ENCODE data around the gene HPGD. TPM values are rescaled to one million over a fixed set of nuclear protein-coding genes. Genes with fewer than 3 reads are reported as not detected.

Gene HPGD
- total and polyA plus RNA-seq, 2 of the 4 experiments (the other 2 are of a cell fraction), result not detected

GRCh38 chr4:174544496-174544895 lies 22.2 kb upstream of the HPGD start:
- Histone ChIP-seq H3K14ac (replicated peaks; ENCODE audit: low read depth, low read length) (no peak overlapping the region), H3K36me3 (ENCODE audit: control insufficient read depth, insufficient read depth, low read length) (no peaks in the 10 kb centered on the region), H4K5ac (ENCODE audit: low read depth, low read length) (no peak overlapping the region), H3K4me2 (ENCODE audit: low read depth, low read length) (no peak overlapping the region), H4K91ac (ENCODE audit: insufficient read depth, low read depth, low read length) (no peak overlapping the region), H3K27ac (ENCODE audit: insufficient read depth, low read length) (no peak overlapping the region), H3K27me3 (ENCODE audit: control insufficient read depth, insufficient read depth, low read length) (no peaks in the 10 kb centered on the region), H4K8ac (ENCODE audit: low read depth in 2 of 2, low read length in 2 of 2) (no peak overlapping the region), H3K79me1 (ENCODE audit: low read depth in 1 of 2, low read length in 2 of 2) (no peaks in the 10 kb centered on the region), H3K9me3 (ENCODE audit: control insufficient read depth, insufficient read depth, low read length) (peaks cover 5% of the 10 kb centered on the region), H3K4me3 (ENCODE audit: insufficient read depth, low read depth, low read length) (no peak overlapping the region), H2BK120ac (ENCODE audit: low read depth, low read length) (no peak overlapping the region), H4K20me1 (ENCODE audit: insufficient read depth, low read length) (no peaks in the 10 kb centered on the region), H3K4me1 (ENCODE audit: control insufficient read depth, insufficient read depth, low read length) (no peaks in the 10 kb centered on the region), H3K23ac (ENCODE audit: low read depth, low read length) (no peak overlapping the region), H3K56ac (ENCODE audit: extremely low read depth, insufficient read depth, low read length) (no peak overlapping the region), H3K9me1 (ENCODE audit: insufficient read depth, low read length) (no peaks in the 10 kb centered on the region), H3K9ac (ENCODE audit: low read depth, low read length) (no peak overlapping the region), H2AK9ac (replicated peaks; ENCODE audit: low read depth, low read length, poor library complexity) (no peak overlapping the region), H2BK20ac (ENCODE audit: low read depth, low read length) (no peak overlapping the region), H2AK5ac (ENCODE audit: low read depth, low read length) (no peak overlapping the region), H2BK15ac (ENCODE audit: low read depth, low read length) (no peak overlapping the region), H3K18ac (ENCODE audit: low read depth, low read length) (no peak overlapping the region), H2BK5ac (ENCODE audit: low read depth, low read length, poor library complexity, severe bottlenecking) (no peak overlapping the region), H2AFZ (replicated peaks; ENCODE audit: low read length, poor library complexity) (no peak overlapping the region), H3K4ac (ENCODE audit: low read depth, low read length) (no peak overlapping the region)
- no TSS peak for BruUV-seq (replicated peaks)
- TF ChIP-seq, protein P1, sequence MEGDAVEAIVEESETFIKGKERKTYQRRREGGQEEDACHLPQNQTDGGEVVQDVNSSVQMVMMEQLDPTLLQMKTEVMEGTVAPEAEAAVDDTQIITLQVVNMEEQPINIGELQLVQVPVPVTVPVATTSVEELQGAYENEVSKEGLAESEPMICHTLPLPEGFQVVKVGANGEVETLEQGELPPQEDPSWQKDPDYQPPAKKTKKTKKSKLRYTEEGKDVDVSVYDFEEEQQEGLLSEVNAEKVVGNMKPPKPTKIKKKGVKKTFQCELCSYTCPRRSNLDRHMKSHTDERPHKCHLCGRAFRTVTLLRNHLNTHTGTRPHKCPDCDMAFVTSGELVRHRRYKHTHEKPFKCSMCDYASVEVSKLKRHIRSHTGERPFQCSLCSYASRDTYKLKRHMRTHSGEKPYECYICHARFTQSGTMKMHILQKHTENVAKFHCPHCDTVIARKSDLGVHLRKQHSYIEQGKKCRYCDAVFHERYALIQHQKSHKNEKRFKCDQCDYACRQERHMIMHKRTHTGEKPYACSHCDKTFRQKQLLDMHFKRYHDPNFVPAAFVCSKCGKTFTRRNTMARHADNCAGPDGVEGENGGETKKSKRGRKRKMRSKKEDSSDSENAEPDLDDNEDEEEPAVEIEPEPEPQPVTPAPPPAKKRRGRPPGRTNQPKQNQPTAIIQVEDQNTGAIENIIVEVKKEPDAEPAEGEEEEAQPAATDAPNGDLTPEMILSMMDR (conservative IDR thresholded peaks at IDR 0.05; ENCODE audit: low read depth, low read length), result no peak
- TF ChIP-seq CEBPB (IDR thresholded peaks at IDR 0.05; ENCODE audit: low read depth, low read length) (no peak), RAD21 (IDR thresholded peaks at IDR 0.05; ENCODE audit: low read length) (no peak), SMC3 (IDR thresholded peaks at IDR 0.05; ENCODE audit: low read depth, low read length) (no peak), CHD1 (IDR thresholded peaks at IDR 0.05; ENCODE audit: low read depth, low read length) (no peak), MXI1 (IDR thresholded peaks at IDR 0.05; ENCODE audit: borderline replicate concordance, low read depth, low read length) (no peak), RCOR1 (IDR thresholded peaks at IDR 0.05; ENCODE audit: insufficient replicate concordance, low read length) (no peak), USF2 (IDR thresholded peaks at IDR 0.05; ENCODE audit: low read depth, low read length) (no peak), NFE2L2 (IDR thresholded peaks at IDR 0.05; ENCODE audit: low read depth, low read length) (no peak), POLR2A (IDR thresholded peaks at IDR 0.05; ENCODE audit: low read depth, low read length) (no peak), MAZ (IDR thresholded peaks at IDR 0.05; ENCODE audit: borderline replicate concordance, low read depth, low read length) (no peak), MAFK (IDR thresholded peaks at IDR 0.05; ENCODE audit: low read depth, low read length) (no peak), FOS (IDR thresholded peaks at IDR 0.05; ENCODE audit: low read depth, low read length) (no peak), RFX5 (IDR thresholded peaks at IDR 0.05; ENCODE audit: low read depth, low read length) (no peak), BHLHE40 (IDR thresholded peaks at IDR 0.05; ENCODE audit: low read depth, low read length) (no peak)
- TF ChIP-seq, protein P2, sequence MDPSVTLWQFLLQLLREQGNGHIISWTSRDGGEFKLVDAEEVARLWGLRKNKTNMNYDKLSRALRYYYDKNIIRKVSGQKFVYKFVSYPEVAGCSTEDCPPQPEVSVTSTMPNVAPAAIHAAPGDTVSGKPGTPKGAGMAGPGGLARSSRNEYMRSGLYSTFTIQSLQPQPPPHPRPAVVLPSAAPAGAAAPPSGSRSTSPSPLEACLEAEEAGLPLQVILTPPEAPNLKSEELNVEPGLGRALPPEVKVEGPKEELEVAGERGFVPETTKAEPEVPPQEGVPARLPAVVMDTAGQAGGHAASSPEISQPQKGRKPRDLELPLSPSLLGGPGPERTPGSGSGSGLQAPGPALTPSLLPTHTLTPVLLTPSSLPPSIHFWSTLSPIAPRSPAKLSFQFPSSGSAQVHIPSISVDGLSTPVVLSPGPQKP (IDR thresholded peaks at IDR 0.05; ENCODE audit: borderline replicate concordance, low read depth, low read length), result no peak
- WGBS, 2 experiments (ENCODE audit: extremely low coverage in 2 of 2, insufficient read length in 1 of 2), result no CpG with 5 or more reads among the region's 4 CpGs
- POLR2A ChIA-PET (ENCODE audit: unreplicated experiment), result no interaction called here
- in situ Hi-C loops (cut with MboI; ENCODE audit: low sequenced_read_pairs) (no loop called here), intact Hi-C loops (cut with micrococcal nuclease) (no loop called here), dilution Hi-C loops (cut with HindIII; ENCODE audit: low sequenced_read_pairs, unreplicated experiment) (no loop called here)
- no peak for DNase-seq
- CTCF ChIA-PET, result no interaction called here
- ATAC-seq (ENCODE audit: low read depth), result no peak
